ENCODE data around the gene EEF1E1. TPM values are rescaled to one million over a fixed set of nuclear protein-coding genes. Genes with fewer than 3 reads are reported as not detected.
A peak's percentile ranks its signal among the peaks of the same experiment; 100 is the strongest.

EEF1E1 gene
- total RNA-seq, 1 donor from 2014 or later, result 44.5 TPM

DNA sequence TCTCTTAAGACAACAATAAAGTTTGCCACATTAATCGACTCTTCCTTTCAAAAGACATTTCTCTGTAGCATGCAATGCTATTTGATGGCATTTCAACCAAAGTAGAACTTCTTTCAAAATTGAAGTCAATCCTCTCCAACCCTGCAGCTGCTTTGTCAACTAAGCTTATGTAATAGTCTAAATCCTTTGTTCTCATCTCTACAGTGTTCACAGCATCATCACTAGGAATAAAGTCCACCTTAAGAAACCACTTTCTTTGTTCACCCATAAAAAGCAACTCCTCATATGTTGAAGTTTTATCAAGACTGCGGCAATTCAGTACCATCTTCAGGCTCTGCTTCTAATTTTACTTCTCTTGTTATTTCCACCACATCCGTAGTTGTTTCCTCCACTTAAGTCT, 26.6 kb downstream of the EEF1E1 start:
- no peak for FAIRE-seq
- no peak for TF ChIP-seq EZH2 (IDR thresholded peaks at IDR 0.05; ENCODE audit: insufficient read depth, low read length)
- no peak for TF ChIP-seq CTCF (IDR thresholded peaks at IDR 0.05; ENCODE audit: insufficient read depth, low read depth, low read length)

DNA sequence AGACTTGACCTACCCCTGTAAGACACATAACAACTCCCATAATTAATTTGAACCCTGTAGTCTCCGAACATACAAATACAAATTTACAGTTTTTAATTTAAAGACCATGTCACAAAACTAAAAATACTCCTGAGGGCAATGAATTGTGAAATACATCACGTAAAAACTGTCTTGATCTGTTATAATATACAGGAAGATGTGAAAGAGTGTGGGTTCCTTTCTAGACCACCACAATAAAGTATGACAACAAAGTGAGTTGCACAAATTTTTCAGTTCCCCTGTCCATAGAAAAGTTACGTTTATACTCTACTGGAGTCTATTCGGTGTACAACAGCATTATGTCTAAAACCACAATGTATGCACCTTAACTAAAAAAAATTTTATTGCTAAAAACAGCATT, 27.2 kb downstream of the EEF1E1 start:
- Histone ChIP-seq H2AFZ (ENCODE audit: low read depth, low read length) (no peak overlapping the region), H3K4me1 (ENCODE audit: insufficient read depth, low read length) (peaks cover 2% of the 10 kb centered on the region), H3K79me2 (ENCODE audit: insufficient read depth, low read length) (no peaks in the 10 kb centered on the region), H3K27me3 (ENCODE audit: insufficient read depth, low read length) (no peaks in the 10 kb centered on the region), H3K27ac (ENCODE audit: low read depth, low read length) (no peak overlapping the region), H3K36me3 (ENCODE audit: insufficient read depth, low read length) (no peaks in the 10 kb centered on the region), H4K20me1 (ENCODE audit: insufficient read depth, low read length) (no peaks in the 10 kb centered on the region), H3K4me3 (ENCODE audit: insufficient read depth, low read depth, low read length) (no peak overlapping the region), H3K4me2 (ENCODE audit: low read length) (no peak overlapping the region), H3K9me3 (ENCODE audit: insufficient read depth, low read depth, low read length) (no peaks in the 10 kb centered on the region), H3K9ac (ENCODE audit: low read length) (no peak overlapping the region)
- TF ChIP-seq CTCF (IDR thresholded peaks at IDR 0.05; ENCODE audit: insufficient read depth, low read depth, low read length) (no peak), EZH2 (IDR thresholded peaks at IDR 0.05; ENCODE audit: insufficient read depth, low read length) (no peak)
- DNase-seq (ENCODE audit: low read depth) (no peak), FAIRE-seq (no peak)
- H3K27ac Mint-ChIP-seq (ENCODE audit: unreplicated experiment), result no peak overlapping the region
- no peaks in the 10 kb centered on the region for H3K36me3 Mint-ChIP-seq (ENCODE audit: low read depth, unreplicated experiment)
- no peaks in the 10 kb centered on the region for H3K9me3 Mint-ChIP-seq (ENCODE audit: unreplicated experiment)
- H3K4me1 Mint-ChIP-seq (ENCODE audit: low read depth, unreplicated experiment), result peaks cover 10% of the 10 kb centered on the region
- H3K27me3 Mint-ChIP-seq (ENCODE audit: low read depth, unreplicated experiment), result no peaks in the 10 kb centered on the region
- H3K4me3 Mint-ChIP-seq (ENCODE audit: unreplicated experiment), result no peak overlapping the region

More for the DNA sequence above, 26.6 kb downstream of the EEF1E1 start:
- Histone ChIP-seq H3K9me3 (ENCODE audit: insufficient read depth, low read depth, low read length) (no peaks in the 10 kb centered on the region), H3K9ac (ENCODE audit: low read length) (no peak overlapping the region), H3K4me2 (ENCODE audit: low read length) (no peak overlapping the region), H2AFZ (ENCODE audit: low read depth, low read length) (no peak overlapping the region), H3K79me2 (ENCODE audit: insufficient read depth, low read length) (no peaks in the 10 kb centered on the region), H3K36me3 (ENCODE audit: insufficient read depth, low read length) (no peaks in the 10 kb centered on the region), H3K4me1 (ENCODE audit: insufficient read depth, low read length) (peaks cover 8% of the 10 kb centered on the region), H4K20me1 (ENCODE audit: insufficient read depth, low read length) (no peaks in the 10 kb centered on the region), H3K27ac (ENCODE audit: low read depth, low read length) (no peak overlapping the region), H3K27me3 (ENCODE audit: insufficient read depth, low read length) (no peaks in the 10 kb centered on the region), H3K4me3 (ENCODE audit: insufficient read depth, low read depth, low read length) (no peak overlapping the region)
- no peaks in the 10 kb centered on the region for H3K36me3 Mint-ChIP-seq (ENCODE audit: low read depth, unreplicated experiment)
- no peak for DNase-seq (ENCODE audit: low read depth)
- H3K4me1 Mint-ChIP-seq (ENCODE audit: low read depth, unreplicated experiment), result peaks cover 14% of the 10 kb centered on the region
- no peak overlapping the region for H3K4me3 Mint-ChIP-seq (ENCODE audit: unreplicated experiment)
- no peaks in the 10 kb centered on the region for H3K9me3 Mint-ChIP-seq (ENCODE audit: unreplicated experiment)
- H3K27me3 Mint-ChIP-seq (ENCODE audit: low read depth, unreplicated experiment), result no peaks in the 10 kb centered on the region
- H3K27ac Mint-ChIP-seq (ENCODE audit: unreplicated experiment), result no peak overlapping the region

- no peak for TF ChIP-seq CTCF (IDR thresholded peaks at IDR 0.05; ENCODE audit: insufficient read depth, low read depth, low read length)
- TF ChIP-seq EZH2 (IDR thresholded peaks at IDR 0.05; ENCODE audit: insufficient read depth, low read length), result no peak
- Histone ChIP-seq H3K9ac (ENCODE audit: low read length) (no peak overlapping the region), H3K27ac (ENCODE audit: low read depth, low read length) (no peak overlapping the region), H3K4me3 (ENCODE audit: insufficient read depth, low read depth, low read length) (no peak overlapping the region), H3K27me3 (ENCODE audit: insufficient read depth, low read length) (no peaks in the 10 kb centered on the region), H3K4me2 (ENCODE audit: low read length) (no peak overlapping the region), H2AFZ (ENCODE audit: low read depth, low read length) (no peak overlapping the region), H4K20me1 (ENCODE audit: insufficient read depth, low read length) (no peaks in the 10 kb centered on the region), H3K9me3 (ENCODE audit: insufficient read depth, low read depth, low read length) (no peaks in the 10 kb centered on the region), H3K4me1 (ENCODE audit: insufficient read depth, low read length) (no peaks in the 10 kb centered on the region), H3K79me2 (ENCODE audit: insufficient read depth, low read length) (no peaks in the 10 kb centered on the region), H3K36me3 (ENCODE audit: insufficient read depth, low read length) (no peaks in the 10 kb centered on the region)
- no peaks in the 10 kb centered on the region for H3K27me3 Mint-ChIP-seq (ENCODE audit: low read depth, unreplicated experiment)
- H3K9me3 Mint-ChIP-seq (ENCODE audit: unreplicated experiment), result no peaks in the 10 kb centered on the region
- peaks cover 5% of the 10 kb centered on the region for H3K4me1 Mint-ChIP-seq (ENCODE audit: low read depth, unreplicated experiment)
- H3K27ac Mint-ChIP-seq (ENCODE audit: unreplicated experiment), result peak overlapping the region; percentile 55
- DNase-seq (ENCODE audit: low read depth) (no peak), FAIRE-seq (no peak)
- H3K36me3 Mint-ChIP-seq (ENCODE audit: low read depth, unreplicated experiment), result no peaks in the 10 kb centered on the region
- H3K4me3 Mint-ChIP-seq (ENCODE audit: unreplicated experiment), result no peak overlapping the region
These were observed 28.1 kb downstream of the EEF1E1 start for GRCh38 chr6:8074213-8074612.
